HEK293 (cell line): ENCODE measurements around the gene LDLRAD2.

Experiments used
- CTCF ChIA-PET: fragments of 350-600 bp; formaldehyde crosslinking; extraction: SDS; loops from one replicate; lab custom pipeline; 2021; ENCODE audit warnings: antibody characterized with exemption; lab: Yijun Ruan, JAX
- POLR2A ChIA-PET: fragments of 300-600 bp; formaldehyde crosslinking; extraction: SDS; loops from one replicate; lab custom pipeline; 2020; ENCODE audit warnings: antibody characterized with exemption, inconsistent platforms; lab: Yijun Ruan, JAX
- H3K27ac ChIP-seq: fragments of 200-500 bp; sonication (Bioruptor generic); 2 replicates; pipeline ENCODE4 v1.5.1; 2014; ENCODE audit warnings: low read depth, low read length, control low read depth, inconsistent platforms; ENCODE audit errors: extremely low read depth
- H3K36me3 ChIP-seq, 2 experiments: fragments of 200-500 bp in 1 of 2; sonication (Bioruptor generic) in 1 of 2; 1 replicate in 1 of 2; 2 replicates in 1 of 2; pipeline ENCODE4 v1.5.1; 2014 to 2017; ENCODE audit warnings: inconsistent platforms in 2 of 2, low read length in 2 of 2; ENCODE audit not compliant: control insufficient read depth in 2 of 2, insufficient read depth in 1 of 2
- H3K4me1 ChIP-seq: fragments of 200-500 bp; sonication (Bioruptor generic); 2 replicates; pipeline ENCODE4 v1.5.1; 2014; ENCODE audit warnings: mild to moderate bottlenecking, low read length, inconsistent platforms; ENCODE audit not compliant: control insufficient read depth, insufficient read depth
- H3K4me3 ChIP-seq: 2 replicates; pipeline ENCODE4 v1.5.1; 2011; ENCODE audit warnings: low read depth, mild to moderate bottlenecking, control low read depth, low read length, moderate library complexity
- H3K9me3 ChIP-seq: fragments of 200-500 bp; sonication (Bioruptor generic); 2 replicates; pipeline ENCODE4 v1.5.1; 2014; ENCODE audit warnings: low read depth, low read length, inconsistent platforms; ENCODE audit not compliant: control insufficient read depth, insufficient read depth
- GLI2 ChIP-seq: fragments of 450-650 bp; formaldehyde crosslinking; IDR thresholded peaks from 2 replicates; pipeline ENCODE4; 2017; ENCODE audit warnings: missing biosample characterization, missing genetic modification characterization, low read depth, borderline replicate concordance
- IKZF3 ChIP-seq: fragments of 450-650 bp; IDR thresholded peaks from 2 replicates; pipeline ENCODE4 v1.5.0; 2018; ENCODE audit warnings: missing biosample characterization, mild to moderate bottlenecking, missing genetic modification characterization, moderate library complexity
- SALL2 ChIP-seq: fragments of 450-650 bp; formaldehyde crosslinking; IDR thresholded peaks from 2 replicates; pipeline ENCODE4 v1.5.0; 2017; ENCODE audit warnings: missing biosample characterization, mild to moderate bottlenecking, missing genetic modification characterization, borderline replicate concordance
- SCRT1 ChIP-seq: fragments of 450-650 bp; formaldehyde crosslinking; IDR thresholded peaks from 2 replicates; pipeline ENCODE4 v1.5.1; 2016; ENCODE audit warnings: missing biosample characterization, missing genetic modification characterization, borderline replicate concordance
- SP7 ChIP-seq: fragments of 450-650 bp; formaldehyde crosslinking; IDR thresholded peaks from 2 replicates; pipeline ENCODE4 v1.5.1; 2016; ENCODE audit warnings: missing biosample characterization, missing genetic modification characterization
- ZBTB1 ChIP-seq: fragments of 450-650 bp; formaldehyde crosslinking; IDR thresholded peaks from 2 replicates; pipeline ENCODE4 v1.5.1; 2016; ENCODE audit warnings: missing biosample characterization, missing genetic modification characterization
- ZBTB21 ChIP-seq: fragments of 450-650 bp; formaldehyde crosslinking; IDR thresholded peaks from 2 replicates; pipeline ENCODE4 v1.5.1; 2017; ENCODE audit warnings: missing biosample characterization, missing genetic modification characterization
- ZNF10 ChIP-seq: fragments of 450-650 bp; formaldehyde crosslinking; IDR thresholded peaks from 2 replicates; pipeline ENCODE4 v1.5.1; 2017; ENCODE audit warnings: missing biosample characterization, missing genetic modification characterization
- ZNF121 ChIP-seq: fragments of 450-650 bp; formaldehyde crosslinking; IDR thresholded peaks from 2 replicates; pipeline ENCODE4 v1.5.1; 2016; ENCODE audit warnings: missing biosample characterization, missing genetic modification characterization
- ZNF132 ChIP-seq: fragments of 450-650 bp; formaldehyde crosslinking; IDR thresholded peaks from 2 replicates; pipeline ENCODE4 v1.5.1; 2017; ENCODE audit warnings: missing biosample characterization, missing genetic modification characterization, borderline replicate concordance
- ZNF146 ChIP-seq: fragments of 450-650 bp; formaldehyde crosslinking; IDR thresholded peaks from 2 replicates; pipeline ENCODE4 v1.5.1; 2016; ENCODE audit warnings: missing biosample characterization, missing genetic modification characterization
- ZNF2 ChIP-seq: fragments of 450-650 bp; formaldehyde crosslinking; IDR thresholded peaks from 2 replicates; pipeline ENCODE4 v1.5.1; 2016; ENCODE audit warnings: missing biosample characterization, missing genetic modification characterization
- ZNF211 ChIP-seq: fragments of 450-650 bp; formaldehyde crosslinking; IDR thresholded peaks from 2 replicates; pipeline ENCODE4 v1.5.1; 2016; ENCODE audit warnings: low read depth, missing biosample characterization, missing genetic modification characterization
- ZNF266 ChIP-seq: fragments of 450-650 bp; formaldehyde crosslinking; IDR thresholded peaks from 2 replicates; pipeline ENCODE4 v1.5.1; 2016; ENCODE audit warnings: missing biosample characterization, missing genetic modification characterization, low read depth
- ZNF302 ChIP-seq: fragments of 450-650 bp; formaldehyde crosslinking; IDR thresholded peaks from 2 replicates; pipeline ENCODE4 v1.5.1; 2016; ENCODE audit warnings: missing biosample characterization, missing genetic modification characterization, low read depth
- ZNF341 ChIP-seq: fragments of 450-650 bp; formaldehyde crosslinking; IDR thresholded peaks from 2 replicates; pipeline ENCODE4; 2016; ENCODE audit warnings: low read depth, missing biosample characterization, missing genetic modification characterization
- ZNF366 ChIP-seq: fragments of 450-650 bp; formaldehyde crosslinking; conservative IDR thresholded peaks from 2 replicates; pipeline ENCODE4 v1.5.1; 2016; ENCODE audit warnings: missing biosample characterization, missing genetic modification characterization
- ZNF404 ChIP-seq: fragments of 450-650 bp; formaldehyde crosslinking; IDR thresholded peaks from 2 replicates; pipeline ENCODE4 v1.5.1; 2017; ENCODE audit warnings: missing biosample characterization, missing genetic modification characterization
- ZNF521 ChIP-seq: fragments of 450-650 bp; formaldehyde crosslinking; IDR thresholded peaks from 2 replicates; pipeline ENCODE4 v1.5.1; 2017; ENCODE audit warnings: missing biosample characterization, mild to moderate bottlenecking, missing genetic modification characterization
- ZNF561 ChIP-seq: fragments of 450-650 bp; IDR thresholded peaks from 2 replicates; pipeline ENCODE4 v1.5.1; 2018; ENCODE audit warnings: missing biosample characterization, missing genetic modification characterization, borderline replicate concordance
- ZNF629 ChIP-seq: fragments of 450-650 bp; formaldehyde crosslinking; IDR thresholded peaks from 2 replicates; pipeline ENCODE4 v1.5.1; 2017; ENCODE audit warnings: missing biosample characterization, missing genetic modification characterization
- ZNF639 ChIP-seq: fragments of 450-650 bp; formaldehyde crosslinking; IDR thresholded peaks from 2 replicates; pipeline ENCODE4 v1.5.1; 2016; ENCODE audit warnings: missing biosample characterization, missing genetic modification characterization
- ZNF658 ChIP-seq: fragments of 450-650 bp; formaldehyde crosslinking; IDR thresholded peaks from 2 replicates; pipeline ENCODE4; 2016; ENCODE audit warnings: missing biosample characterization, missing genetic modification characterization
- ZNF664 ChIP-seq: fragments of 450-650 bp; formaldehyde crosslinking; IDR thresholded peaks from 2 replicates; pipeline ENCODE4 v1.5.1; 2016; ENCODE audit warnings: missing biosample characterization, missing genetic modification characterization
- ZSCAN30 ChIP-seq: fragments of 450-650 bp; IDR thresholded peaks from 2 replicates; pipeline ENCODE4 v1.5.1; 2018; ENCODE audit warnings: missing biosample characterization, mild to moderate bottlenecking, missing genetic modification characterization, moderate library complexity
- TF ChIP-seq, protein P1 (sequence below): fragments of 450-650 bp; formaldehyde crosslinking; IDR thresholded peaks from 2 replicates; pipeline ENCODE4 v1.5.1; 2016; ENCODE audit warnings: missing biosample characterization, missing genetic modification characterization
- TF ChIP-seq, protein P2 (sequence below): fragments of 450-650 bp; formaldehyde crosslinking; IDR thresholded peaks from 2 replicates; pipeline ENCODE4 v1.5.1; 2016; ENCODE audit warnings: missing biosample characterization, missing genetic modification characterization

The LDLRAD2 gene

DNA sequence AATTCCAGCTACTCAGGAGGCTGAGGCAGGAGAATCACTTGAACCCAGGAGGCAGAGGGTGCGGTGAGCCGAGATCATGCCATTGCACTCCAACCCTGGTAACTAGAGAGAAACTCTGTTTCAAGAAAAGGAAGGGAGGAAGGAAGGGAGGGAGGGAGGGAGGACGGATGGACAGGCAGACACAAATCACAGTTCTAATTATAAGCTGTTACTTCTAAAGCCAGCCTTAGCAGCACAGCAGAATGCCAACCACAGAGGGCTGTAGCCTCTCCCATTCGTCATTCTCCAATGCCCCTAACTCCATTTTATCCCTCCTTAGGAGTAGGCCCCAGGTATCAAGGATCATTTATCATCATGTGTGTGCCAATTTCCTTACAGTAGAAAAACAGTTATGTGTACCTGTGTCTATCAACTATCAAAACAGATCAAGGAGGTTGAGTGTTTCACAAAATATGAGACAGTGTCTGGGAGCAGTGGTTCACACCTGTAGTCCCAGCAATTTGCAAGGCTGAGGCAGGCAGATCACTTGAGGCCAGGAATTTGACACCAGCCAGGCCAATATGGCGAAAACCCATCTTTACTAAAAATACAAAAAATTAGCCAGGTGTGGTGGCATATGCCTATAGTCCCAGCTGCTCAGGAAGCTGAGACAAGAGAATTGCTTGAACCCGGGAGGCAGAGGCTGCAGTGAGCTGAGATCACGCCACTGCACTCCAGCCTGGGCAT lies 48.2 kb upstream of the LDLRAD2 start:
- ChIA-PET POLR2A (interaction anchor here (0.7 to 1.5 kb wide), 2 partner anchors 19 to 66 kb away, joined by 4 to 7 read pairs; partner anchors contain the start of gene USP48), CTCF (no interaction called here)
- no peaks in the 10 kb centered on the region for H3K9me3 ChIP-seq
- no peak overlapping the region for H3K4me3 ChIP-seq
- peaks cover 4% of the 10 kb centered on the region for H3K4me1 ChIP-seq
- no peak for TF ChIP-seq ZNF121
- TF ChIP-seq, protein P1, sequence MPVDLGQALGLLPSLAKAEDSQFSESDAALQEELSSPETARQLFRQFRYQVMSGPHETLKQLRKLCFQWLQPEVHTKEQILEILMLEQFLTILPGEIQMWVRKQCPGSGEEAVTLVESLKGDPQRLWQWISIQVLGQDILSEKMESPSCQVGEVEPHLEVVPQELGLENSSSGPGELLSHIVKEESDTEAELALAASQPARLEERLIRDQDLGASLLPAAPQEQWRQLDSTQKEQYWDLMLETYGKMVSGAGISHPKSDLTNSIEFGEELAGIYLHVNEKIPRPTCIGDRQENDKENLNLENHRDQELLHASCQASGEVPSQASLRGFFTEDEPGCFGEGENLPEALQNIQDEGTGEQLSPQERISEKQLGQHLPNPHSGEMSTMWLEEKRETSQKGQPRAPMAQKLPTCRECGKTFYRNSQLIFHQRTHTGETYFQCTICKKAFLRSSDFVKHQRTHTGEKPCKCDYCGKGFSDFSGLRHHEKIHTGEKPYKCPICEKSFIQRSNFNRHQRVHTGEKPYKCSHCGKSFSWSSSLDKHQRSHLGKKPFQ (tag by site-specific recombination), result 0 out of 2 replicates have a peak, but pooled peaks have one; percentile 66
- no peak for TF ChIP-seq ZNF341 (tag by site-specific recombination)
- TF ChIP-seq ZNF2 (tag by site-specific recombination), result no peak
- TF ChIP-seq SCRT1 (tag by site-specific recombination), result peak; percentile 7; the same call in 1 of the 2 replicates
- no peak for TF ChIP-seq ZNF146 (tag by site-specific recombination)
- no peak for TF ChIP-seq ZNF521 (tag by site-specific recombination)
- peak; percentile 31; the same call in 1 of the 2 replicates for TF ChIP-seq SP7 (tag by site-specific recombination)
- TF ChIP-seq ZNF658, result no peak
- TF ChIP-seq ZSCAN30, result no peak
- TF ChIP-seq GLI2, result no peak
- TF ChIP-seq ZNF561 (tag by site-specific recombination), result no peak
- no peak for TF ChIP-seq SALL2
- peaks cover 0 to 2% of the 10 kb centered on the region in 2 experiments; a peak in 2 of 3 replicates for H3K36me3 ChIP-seq
- H3K27ac ChIP-seq, result no peak overlapping the region

GRCh38 chr1:21764615-21765423 lies 47.2 kb upstream of the LDLRAD2 start:
- no peak overlapping the region for H3K4me3 ChIP-seq
- POLR2A ChIA-PET, result interaction anchor here (0.5 to 1.5 kb wide), 5 partner anchors 18 to 1766 kb away, joined by 4 to 8 read pairs (median 4); partner anchors contain the start of genes E2F2 and USP48
- peaks cover 4% of the 10 kb centered on the region for H3K4me1 ChIP-seq
- no peaks in the 10 kb centered on the region for H3K9me3 ChIP-seq
- H3K36me3 ChIP-seq, result peaks cover 0 to 3% of the 10 kb centered on the region in 2 experiments; a peak in 2 of 3 replicates
- no peak overlapping the region for H3K27ac ChIP-seq
- CTCF ChIA-PET, result interaction anchor here (0.6 kb wide), 2 partner anchors 81 to 259 kb away, joined by 3 to 4 read pairs; no protein-coding TSS in a partner anchor
- TF ChIP-seq ZNF266 (tag by site-specific recombination), result no peak
- 0 out of 2 replicates have a peak, but pooled peaks have one; percentile 15 for TF ChIP-seq ZNF639
- TF ChIP-seq ZBTB1, result no peak
- TF ChIP-seq, protein P2, sequence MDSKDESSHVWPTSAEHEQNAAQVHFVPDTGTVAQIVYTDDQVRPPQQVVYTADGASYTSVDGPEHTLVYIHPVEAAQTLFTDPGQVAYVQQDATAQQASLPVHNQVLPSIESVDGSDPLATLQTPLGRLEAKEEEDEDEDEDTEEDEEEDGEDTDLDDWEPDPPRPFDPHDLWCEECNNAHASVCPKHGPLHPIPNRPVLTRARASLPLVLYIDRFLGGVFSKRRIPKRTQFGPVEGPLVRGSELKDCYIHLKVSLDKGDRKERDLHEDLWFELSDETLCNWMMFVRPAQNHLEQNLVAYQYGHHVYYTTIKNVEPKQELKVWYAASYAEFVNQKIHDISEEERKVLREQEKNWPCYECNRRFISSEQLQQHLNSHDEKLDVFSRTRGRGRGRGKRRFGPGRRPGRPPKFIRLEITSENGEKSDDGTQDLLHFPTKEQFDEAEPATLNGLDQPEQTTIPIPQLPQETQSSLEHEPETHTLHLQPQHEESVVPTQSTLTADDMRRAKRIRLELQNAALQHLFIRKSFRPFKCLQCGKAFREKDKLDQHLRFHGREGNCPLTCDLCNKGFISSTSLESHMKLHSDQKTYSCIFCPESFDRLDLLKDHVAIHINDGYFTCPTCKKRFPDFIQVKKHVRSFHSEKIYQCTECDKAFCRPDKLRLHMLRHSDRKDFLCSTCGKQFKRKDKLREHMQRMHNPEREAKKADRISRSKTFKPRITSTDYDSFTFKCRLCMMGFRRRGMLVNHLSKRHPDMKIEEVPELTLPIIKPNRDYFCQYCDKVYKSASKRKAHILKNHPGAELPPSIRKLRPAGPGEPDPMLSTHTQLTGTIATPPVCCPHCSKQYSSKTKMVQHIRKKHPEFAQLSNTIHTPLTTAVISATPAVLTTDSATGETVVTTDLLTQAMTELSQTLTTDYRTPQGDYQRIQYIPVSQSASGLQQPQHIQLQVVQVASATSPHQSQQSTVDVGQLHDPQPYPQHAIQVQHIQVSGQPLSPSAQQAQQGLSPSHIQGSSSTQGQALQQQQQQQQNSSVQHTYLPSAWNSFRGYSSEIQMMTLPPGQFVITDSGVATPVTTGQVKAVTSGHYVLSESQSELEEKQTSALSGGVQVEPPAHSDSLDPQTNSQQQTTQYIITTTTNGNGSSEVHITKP (tag by site-specific recombination), result peak; percentile 88
- TF ChIP-seq ZNF664 (tag by site-specific recombination), result peak; percentile 59; the same call in 1 of the 2 replicates
- TF ChIP-seq IKZF3 (tag by site-specific recombination), result 0 out of 2 replicates have a peak, but pooled peaks have one; percentile 5
- TF ChIP-seq ZNF132 (tag by site-specific recombination), result no peak
- TF ChIP-seq ZNF211 (tag by site-specific recombination), result no peak
- no peak for TF ChIP-seq ZNF302 (tag by site-specific recombination)
- TF ChIP-seq ZNF10 (tag by site-specific recombination), result no peak
- peak; percentile 31; the same call in 1 of the 2 replicates for TF ChIP-seq ZNF629 (tag by site-specific recombination)
- no peak for TF ChIP-seq ZBTB21 (tag by site-specific recombination)
- TF ChIP-seq ZNF404 (tag by site-specific recombination), result no peak
- peak; percentile 42; the same call in 1 of the 2 replicates for TF ChIP-seq ZNF366
